Measurements from ENCODE around the gene HES1. TPM values are rescaled to one million over a fixed set of nuclear protein-coding genes. Genes with fewer than 3 reads are reported as not detected.

Gene HES1
- total and polyA plus RNA-seq, 9 donors = 16.7 to 116 (median 35.0) TPM

DNA sequence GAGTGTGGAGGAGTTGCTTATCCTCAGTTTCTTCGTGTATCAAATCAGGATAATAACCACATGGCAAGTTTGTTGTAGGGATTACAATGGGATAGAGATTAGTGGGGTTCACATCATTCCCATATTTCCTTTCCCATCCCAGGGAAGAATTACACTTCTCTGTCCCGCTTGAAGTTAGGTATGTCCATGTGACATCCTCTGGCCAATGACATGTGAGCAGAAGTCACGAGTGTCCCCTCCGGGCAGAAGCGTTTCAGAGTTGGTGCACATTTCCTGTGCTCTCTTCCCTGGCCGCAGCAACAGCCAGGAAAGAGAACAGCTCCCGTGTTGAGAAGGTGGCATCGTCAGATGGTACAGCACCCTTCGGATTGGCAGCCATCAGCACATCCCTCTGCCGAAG is 36.7 kb upstream of the HES1 start:
- no peak overlapping the region for H3K27ac ChIP-seq

DNA sequence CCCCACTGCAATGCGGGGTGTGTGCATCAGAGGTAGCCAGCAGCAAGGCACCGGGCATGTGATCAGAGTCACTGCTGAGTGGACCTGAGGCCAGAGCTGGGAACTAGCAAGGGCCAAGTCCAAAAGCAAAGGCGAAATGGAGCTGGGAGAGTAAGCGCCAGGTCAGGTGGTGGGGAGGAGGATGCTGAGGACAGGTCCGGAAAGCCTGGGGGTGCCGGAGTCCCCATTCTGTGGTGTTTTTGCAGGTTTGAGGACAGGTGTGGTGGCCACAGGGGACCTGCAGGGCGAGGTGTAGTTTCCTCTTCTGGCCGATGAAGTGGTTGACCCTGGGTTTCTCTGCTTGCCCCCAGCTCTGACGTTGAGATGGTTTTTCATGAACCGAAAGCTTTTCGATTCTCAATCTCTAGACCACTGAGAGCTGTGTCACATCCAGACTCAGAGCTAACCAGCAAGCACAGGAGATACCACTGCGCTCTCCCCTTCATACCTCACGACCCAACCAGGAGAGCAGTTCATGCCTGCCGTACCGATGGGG is 35.0 kb upstream of the HES1 start:
- intact Hi-C loops (cut with DNase I) = no loop called here
- peaks cover 2% of the 10 kb centered on the region for H3K4me1 ChIP-seq (ENCODE audit: insufficient read depth)
- 89 to 91% (median 91%) methylated on average over 15 of the region's 15 CpGs for WGBS, 3 donors
- no peak for DNase-seq
- H3K36me3 ChIP-seq = no peaks in the 10 kb centered on the region
- no peaks in the 10 kb centered on the region for H3K9me3 ChIP-seq
- TF ChIP-seq POLR2A (IDR thresholded peaks at IDR 0.05) (no peak), EP300 (IDR thresholded peaks at IDR 0.05) (no peak), CTCF (IDR thresholded peaks at IDR 0.05) (no peak)
- no peak overlapping the region for H3K4me3 ChIP-seq
- no peak overlapping the region for H3K27ac ChIP-seq
- H3K27me3 ChIP-seq = no peaks in the 10 kb centered on the region

More for the DNA sequence above, 36.7 kb upstream of the HES1 start:
- Histone ChIP-seq H3K4me3 (no peak overlapping the region), H3K36me3 (no peaks in the 10 kb centered on the region), H3K9me3 (no peaks in the 10 kb centered on the region), H3K27me3 (no peaks in the 10 kb centered on the region), H3K4me1 (ENCODE audit: insufficient read depth) (peaks cover 2% of the 10 kb centered on the region)
- WGBS, 3 donors = 64 to 67% (median 67%) methylated on average over 10 of the region's 10 CpGs
- no peak for TF ChIP-seq CTCF (IDR thresholded peaks at IDR 0.05)
- TF ChIP-seq POLR2A (IDR thresholded peaks at IDR 0.05) = no peak
- TF ChIP-seq EP300 (IDR thresholded peaks at IDR 0.05) = no peak
- intact Hi-C loops (cut with DNase I) = no loop called here
- no peak for DNase-seq

DNA sequence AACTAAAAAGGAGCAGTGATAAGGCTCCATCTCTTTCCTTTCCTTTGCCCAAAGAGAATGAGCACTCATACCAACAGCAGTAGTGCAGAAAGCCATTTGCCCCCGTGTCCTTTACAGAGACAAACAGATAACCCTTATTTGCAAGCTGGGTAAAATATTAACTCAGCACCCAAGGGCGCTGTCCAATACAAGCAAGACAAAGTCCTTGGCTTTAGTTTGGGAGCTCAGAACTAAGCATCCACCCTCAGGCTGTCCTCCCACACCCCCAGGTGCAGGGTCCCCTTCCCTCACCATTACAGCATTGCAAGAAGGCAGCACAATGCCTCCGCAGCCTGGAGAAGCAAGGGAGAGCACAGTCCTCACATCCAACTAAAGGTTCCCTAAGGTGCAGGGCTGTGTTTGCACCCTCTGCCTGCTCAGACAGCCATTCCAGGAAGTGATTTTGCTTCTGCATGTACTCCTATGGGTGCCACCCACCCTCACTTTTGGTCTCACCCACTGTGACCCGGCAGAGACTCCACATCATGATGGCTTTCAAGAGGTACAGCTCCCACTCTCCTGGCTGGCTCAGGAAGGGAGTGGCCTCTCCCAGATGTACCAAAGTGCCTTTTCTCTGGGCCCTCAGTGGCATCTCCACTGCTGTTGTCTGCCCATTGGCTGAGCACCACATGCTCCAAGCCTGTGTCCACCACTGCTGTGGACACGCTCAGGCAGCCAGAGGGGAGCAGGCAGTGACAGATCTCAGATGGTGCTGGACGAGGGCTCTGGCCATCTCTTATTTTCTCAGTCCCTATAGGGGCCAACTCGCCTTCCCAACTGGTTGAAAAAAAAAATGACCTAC is 34.1 kb upstream of the HES1 start:
- Histone ChIP-seq H3K36me3 (no peaks in the 10 kb centered on the region), H3K27ac (no peak overlapping the region), H3K4me3 (no peak overlapping the region), H3K9me3 (no peaks in the 10 kb centered on the region), H3K4me1 (ENCODE audit: insufficient read depth) (peaks cover 2% of the 10 kb centered on the region), H3K27me3 (no peaks in the 10 kb centered on the region)
- 87 to 90% (median 89%) methylated on average over 7 of the region's 7 CpGs for WGBS, 3 donors
- intact Hi-C loops (cut with DNase I) = no loop called here
- TF ChIP-seq EP300 (IDR thresholded peaks at IDR 0.05) (no peak), CTCF (IDR thresholded peaks at IDR 0.05) (no peak), POLR2A (IDR thresholded peaks at IDR 0.05) (no peak)
- no peak for DNase-seq

- no peaks in the 10 kb centered on the region for H3K4me1 ChIP-seq (ENCODE audit: insufficient read depth)
- no peaks in the 10 kb centered on the region for H3K9me3 ChIP-seq
- intact Hi-C loops (cut with DNase I) = no loop called here
- no peak overlapping the region for H3K4me3 ChIP-seq
- H3K27me3 ChIP-seq = no peaks in the 10 kb centered on the region
- no peak for DNase-seq
- WGBS, 3 donors = 73 to 83% (median 77%) methylated on average over 5 of the region's 5 CpGs
- H3K27ac ChIP-seq = no peak overlapping the region
- TF ChIP-seq EP300 (IDR thresholded peaks at IDR 0.05) (no peak), CTCF (IDR thresholded peaks at IDR 0.05) (no peak), POLR2A (IDR thresholded peaks at IDR 0.05) (no peak)
- H3K36me3 ChIP-seq = no peaks in the 10 kb centered on the region
Observed at GRCh38 chr3:194102436-194102835, 33.5 kb upstream of the HES1 start.
